DOHH2 (cell line): ENCODE measurements around the gene FAM25G.

Source experiments
- H3F3A ChIP-seq: fragments of 200-600 bp; sonication (generic), shearing (Covaris generic); 2 replicates; pipeline ENCODE4 v1.6.0; 2016; ENCODE audit warnings: antibody characterized with exemption, mild to moderate bottlenecking; ENCODE audit not compliant: control insufficient read depth, insufficient read depth
- H3K27ac ChIP-seq: fragments of 200-600 bp; sonication (generic); 2 replicates; pipeline ENCODE4 v1.5.1; 2014; ENCODE audit warnings: low read depth, mild to moderate bottlenecking, low read length, moderate library complexity
- H3K27me3 ChIP-seq: fragments of 200-600 bp; sonication (generic); 2 replicates; pipeline ENCODE4 v1.6.1; 2014; ENCODE audit warnings: mild to moderate bottlenecking, low read length, mixed read lengths; ENCODE audit not compliant: control insufficient read depth
- H3K36me3 ChIP-seq: fragments of 200-600 bp; sonication (generic); 2 replicates; pipeline ENCODE4 v1.6.1; 2014; ENCODE audit warnings: mild to moderate bottlenecking, low read length, moderate library complexity, mixed read lengths; ENCODE audit not compliant: control insufficient read depth
- H3K4me1 ChIP-seq: fragments of 200-600 bp; sonication (generic); 2 replicates; pipeline ENCODE4 v1.6.1; 2014; ENCODE audit warnings: mild to moderate bottlenecking, low read length, mixed read lengths; ENCODE audit not compliant: control insufficient read depth
- H3K4me2 ChIP-seq: fragments of 200-600 bp; sonication (generic); 2 replicates; pipeline ENCODE4 v1.6.0; 2014; ENCODE audit warnings: mild to moderate bottlenecking, low read length, moderate library complexity
- H3K4me3 ChIP-seq: fragments of 200-600 bp; sonication (generic); 2 replicates; pipeline ENCODE4 v1.5.1; 2014; ENCODE audit warnings: mild to moderate bottlenecking, low read length, mixed read lengths
- H3K79me2 ChIP-seq: fragments of 200-600 bp; sonication (generic); 2 replicates; pipeline ENCODE4 v1.6.1; 2014; ENCODE audit warnings: mild to moderate bottlenecking, low read length, mixed read lengths; ENCODE audit not compliant: control insufficient read depth
- H3K9me2 ChIP-seq: fragments of 200-600 bp; sonication (generic); replicated peaks from 2 replicates; pipeline ENCODE4 v1.6.1; 2014; ENCODE audit warnings: mild to moderate bottlenecking, low read length, mixed read lengths; ENCODE audit not compliant: control insufficient read depth
- H3K9me3 ChIP-seq: fragments of 200-600 bp; sonication (generic); 2 replicates; pipeline ENCODE4 v1.6.1; 2014; ENCODE audit warnings: antibody characterized with exemption, low read length, mixed read lengths; ENCODE audit not compliant: control insufficient read depth, insufficient read depth
- H4K20me1 ChIP-seq: fragments of 200-600 bp; sonication (generic); 2 replicates; pipeline ENCODE4 v1.6.0; 2014; ENCODE audit warnings: low read depth, mild to moderate bottlenecking, antibody characterized with exemption, low read length, moderate library complexity; ENCODE audit not compliant: control insufficient read depth, insufficient read depth
- CTCF ChIP-seq: fragments of 200-600 bp; sonication (generic); IDR thresholded peaks from one replicate; pipeline ENCODE4 v1.5.1; 2014; ENCODE audit warnings: antibody characterized with exemption, mild to moderate bottlenecking, low read depth, low read length; ENCODE audit not compliant: poor library complexity, severe bottlenecking
- EZH2phosphoT487 ChIP-seq: fragments of 200-600 bp; sonication (generic); IDR thresholded peaks from 2 replicates; pipeline ENCODE4 v1.6.1; 2017; ENCODE audit warnings: borderline replicate concordance, mild to moderate bottlenecking, antibody characterized with exemption, low read length, moderate library complexity, mixed read lengths

The FAM25G gene

DNA sequence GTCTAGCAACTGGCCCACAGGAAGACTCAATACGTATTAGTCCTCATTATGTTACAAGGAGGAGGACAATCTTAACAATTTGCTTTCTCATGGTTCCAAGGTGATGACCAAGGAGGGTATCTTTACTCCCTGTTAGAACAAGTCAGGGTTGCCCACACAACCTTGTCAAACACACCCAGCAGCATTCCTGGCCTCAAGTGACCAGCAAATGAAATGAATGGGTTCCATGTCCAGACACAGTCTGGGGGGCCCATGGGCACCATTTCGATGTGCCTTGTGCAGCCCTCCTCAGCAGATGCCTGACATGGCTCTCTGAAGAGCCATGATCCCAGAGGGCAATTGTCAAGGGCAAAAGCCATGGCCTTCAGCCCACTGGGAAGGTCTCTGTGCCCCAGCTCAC lies 48.4 kb downstream of the FAM25G start:
- Histone ChIP-seq H3K4me3 (no peak overlapping the region), H3K9me3 (no peaks in the 10 kb centered on the region), H3K27me3 (no peaks in the 10 kb centered on the region), H3K4me2 (no peak overlapping the region), H3K9me2 (no peaks in the 10 kb centered on the region), H4K20me1 (no peaks in the 10 kb centered on the region), H3K4me1 (no peaks in the 10 kb centered on the region), H3K36me3 (no peaks in the 10 kb centered on the region), H3K79me2 (no peaks in the 10 kb centered on the region), H3K27ac (no peak overlapping the region), H3F3A (no peaks in the 10 kb centered on the region)
- TF ChIP-seq EZH2phosphoT487, result no peak
- no peak for TF ChIP-seq CTCF

DNA sequence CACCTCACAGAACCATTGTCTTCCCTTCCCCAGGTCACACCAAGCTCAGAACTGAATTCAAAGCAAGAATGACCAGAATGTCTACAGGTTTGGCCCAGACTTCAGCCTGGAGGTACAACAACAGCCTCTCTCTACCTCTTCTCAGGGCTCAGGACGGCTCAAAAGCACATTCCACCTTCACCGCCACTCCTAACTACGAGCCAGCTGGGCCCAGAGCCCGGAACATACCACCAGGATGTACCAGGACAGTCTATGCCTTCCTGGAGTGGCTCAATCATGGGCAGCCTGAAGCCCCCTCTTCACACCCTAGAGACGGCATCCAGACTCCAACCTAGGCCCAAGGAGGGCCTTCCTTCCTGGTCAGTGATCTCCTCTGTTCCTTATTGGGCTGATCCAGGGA lies 49.1 kb downstream of the FAM25G start:
- no peaks in the 10 kb centered on the region for H3K9me2 ChIP-seq
- H3K27me3 ChIP-seq, result no peaks in the 10 kb centered on the region
- TF ChIP-seq CTCF, result no peak

DNA sequence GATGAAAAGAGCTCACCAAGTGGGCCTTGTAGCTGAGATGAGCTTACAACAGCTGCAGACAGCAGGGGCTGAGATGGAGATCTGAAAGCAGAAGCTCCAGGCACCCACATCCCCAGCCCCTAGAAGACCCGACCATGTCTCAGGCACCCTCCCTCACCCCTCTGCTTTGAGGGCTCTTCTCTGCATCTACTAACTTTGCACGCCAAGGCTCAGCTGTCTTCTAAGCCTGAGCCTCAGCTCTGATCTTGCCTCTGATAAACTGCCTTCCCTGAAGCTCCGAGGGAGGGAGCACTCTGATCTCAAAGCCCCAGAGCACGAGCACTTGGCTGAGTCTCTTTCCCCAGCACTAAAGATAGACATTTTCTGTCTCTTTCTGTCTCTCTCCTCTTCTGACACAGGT lies 49.6 kb downstream of the FAM25G start:
- H3K27me3 ChIP-seq, result no peaks in the 10 kb centered on the region
- H3K9me2 ChIP-seq, result no peaks in the 10 kb centered on the region
- no peak overlapping the region for H3K27ac ChIP-seq
- H3F3A ChIP-seq, result no peaks in the 10 kb centered on the region
- no peaks in the 10 kb centered on the region for H3K79me2 ChIP-seq
- TF ChIP-seq EZH2phosphoT487 (no peak), CTCF (no peak)
- no peaks in the 10 kb centered on the region for H3K9me3 ChIP-seq
- no peaks in the 10 kb centered on the region for H4K20me1 ChIP-seq
- no peak overlapping the region for H3K4me3 ChIP-seq
- no peaks in the 10 kb centered on the region for H3K4me1 ChIP-seq
- H3K36me3 ChIP-seq, result no peaks in the 10 kb centered on the region
- no peak overlapping the region for H3K4me2 ChIP-seq

More for the DNA sequence above, 49.1 kb downstream of the FAM25G start:
- no peaks in the 10 kb centered on the region for H3K36me3 ChIP-seq
- H3K4me1 ChIP-seq, result no peaks in the 10 kb centered on the region
- no peak overlapping the region for H3K4me2 ChIP-seq
- no peak overlapping the region for H3K27ac ChIP-seq
- H3K79me2 ChIP-seq, result no peaks in the 10 kb centered on the region
- no peaks in the 10 kb centered on the region for H3F3A ChIP-seq
- H3K4me3 ChIP-seq, result no peak overlapping the region
- H4K20me1 ChIP-seq, result no peaks in the 10 kb centered on the region
- no peaks in the 10 kb centered on the region for H3K9me3 ChIP-seq

DNA sequence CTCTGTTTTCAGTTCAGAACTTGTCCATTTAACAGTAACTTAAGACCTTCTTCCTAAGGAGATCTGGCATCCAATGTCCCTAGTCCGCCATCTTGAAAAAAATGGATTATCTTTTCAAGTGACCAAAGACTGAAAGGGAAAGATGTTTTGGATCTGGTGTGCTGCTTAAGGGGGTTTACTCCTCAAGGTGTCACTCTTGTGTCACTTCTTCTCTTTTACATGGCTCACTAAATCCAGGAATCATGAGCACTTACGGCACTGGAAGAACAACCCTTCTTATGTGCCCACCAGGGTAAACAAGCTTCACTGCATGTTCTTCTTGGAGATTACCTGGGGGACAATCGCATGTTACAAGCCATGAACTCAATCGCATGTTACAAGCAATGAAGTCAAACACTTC lies 51.3 kb downstream of the FAM25G start:
- Histone ChIP-seq H3K4me3 (no peak overlapping the region), H3F3A (no peaks in the 10 kb centered on the region), H3K9me2 (no peaks in the 10 kb centered on the region), H3K27me3 (no peaks in the 10 kb centered on the region), H3K4me2 (no peak overlapping the region), H3K4me1 (no peaks in the 10 kb centered on the region), H3K27ac (no peak overlapping the region), H3K79me2 (no peaks in the 10 kb centered on the region), H4K20me1 (no peaks in the 10 kb centered on the region), H3K36me3 (no peaks in the 10 kb centered on the region), H3K9me3 (no peaks in the 10 kb centered on the region)
- TF ChIP-seq CTCF (no peak), EZH2phosphoT487 (no peak)
